Measurements from ENCODE around the gene ABI3BP.
A peak's percentile ranks its signal among the peaks of the same experiment; 100 is the strongest.

The ABI3BP gene

DNA sequence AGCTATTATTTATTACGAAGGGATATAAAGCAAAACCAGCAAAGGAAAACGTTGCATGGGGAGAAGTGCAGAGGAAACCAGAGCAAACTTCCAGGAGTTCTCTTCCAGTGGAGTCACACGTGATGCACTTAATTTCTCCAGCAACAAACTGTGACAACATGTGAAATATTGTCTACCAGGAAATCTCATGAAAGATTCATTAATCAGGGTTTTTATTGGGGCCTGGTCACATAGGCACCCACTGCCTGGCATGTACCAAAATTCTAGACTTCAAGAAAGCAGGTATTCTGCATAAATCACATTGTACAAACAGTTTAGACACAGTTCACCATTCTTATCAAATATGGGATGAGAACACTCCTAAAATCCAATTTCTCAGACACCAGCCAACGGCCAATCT lies 289.4 kb downstream of the ABI3BP start:
- DNase-seq, result no peak
- no peak overlapping the region for H3K4ac ChIP-seq (ENCODE audit: low read depth, low read length)
- H3K27ac ChIP-seq (ENCODE audit: low read depth, low read length), result no peak overlapping the region

DNA sequence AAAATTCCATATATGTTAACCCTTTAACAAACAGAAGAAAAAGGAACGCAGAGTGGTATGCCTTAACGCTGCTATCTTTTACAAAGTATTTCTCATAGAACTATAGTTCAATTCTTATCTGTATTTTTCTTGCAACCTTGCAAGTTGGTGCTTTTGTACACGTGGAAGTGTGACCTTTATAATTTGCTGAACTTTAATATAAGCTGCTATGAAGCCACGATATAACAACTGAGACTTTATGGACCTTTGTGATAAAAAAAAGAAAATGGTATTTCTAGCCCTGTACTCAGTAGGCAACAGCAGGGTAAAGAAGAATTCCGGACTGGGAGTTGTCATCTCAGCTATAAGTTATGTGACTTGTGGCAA lies 290.3 kb downstream of the ABI3BP start:
- H3K23ac ChIP-seq (ENCODE audit: low read length), result no peak overlapping the region
- H3K4me3 ChIP-seq (ENCODE audit: low read depth, low read length), result no peak overlapping the region
- no peak overlapping the region for H3K14ac ChIP-seq (ENCODE audit: low read length)
- H4K91ac ChIP-seq (ENCODE audit: low read depth, low read length), result no peak overlapping the region
- H2AK5ac ChIP-seq (ENCODE audit: low read length), result no peak overlapping the region
- no peaks in the 10 kb centered on the region for H3K79me1 ChIP-seq (ENCODE audit: low read length)
- H3K18ac ChIP-seq (ENCODE audit: low read length), result no peak overlapping the region
- H3K4me1 ChIP-seq (ENCODE audit: control insufficient read depth in 1 of 2, insufficient read depth in 2 of 2, low read length in 2 of 2), result no peaks in the 10 kb centered on the region
- H3K27ac ChIP-seq (ENCODE audit: low read depth, low read length), result no peak overlapping the region
- no peaks in the 10 kb centered on the region for H3K9me3 ChIP-seq (ENCODE audit: insufficient read depth, low read depth, low read length)
- WGBS (ENCODE audit: extremely low coverage, insufficient coverage, insufficient read length), result no CpG with 5 or more reads among the region's 5 CpGs
- no peaks in the 10 kb centered on the region for H3K27me3 ChIP-seq (ENCODE audit: insufficient read depth, low read length)
- H2BK120ac ChIP-seq (ENCODE audit: insufficient read depth, low read length, poor library complexity), result no peak overlapping the region
- no peaks in the 10 kb centered on the region for H3K79me2 ChIP-seq (ENCODE audit: control insufficient read depth, insufficient read depth, low read length, poor library complexity)
- no peak for DNase-seq
- no peak overlapping the region for H3K9ac ChIP-seq (ENCODE audit: low read length)
- no peak overlapping the region for H3K4ac ChIP-seq (ENCODE audit: low read depth, low read length)
- H2BK5ac ChIP-seq (ENCODE audit: low read depth, low read length, poor library complexity), result no peak overlapping the region
- H2AFZ ChIP-seq (ENCODE audit: insufficient read depth, low read length, poor library complexity), result no peak overlapping the region
- no peak overlapping the region for H4K8ac ChIP-seq (ENCODE audit: low read depth, low read length)
- H3K4me2 ChIP-seq (ENCODE audit: low read length), result no peak overlapping the region
- H2BK12ac ChIP-seq (ENCODE audit: low read length), result no peak overlapping the region
- no peaks in the 10 kb centered on the region for H3K36me3 ChIP-seq (ENCODE audit: control insufficient read depth in 1 of 2, insufficient read depth in 2 of 2, low read length in 2 of 2)
- H4K12ac ChIP-seq (ENCODE audit: low read depth, low read length), result no peak overlapping the region

More for the DNA sequence above, 289.4 kb downstream of the ABI3BP start:
- Histone ChIP-seq H2BK12ac (ENCODE audit: low read length) (no peak overlapping the region), H3K36me3 (ENCODE audit: control insufficient read depth in 1 of 2, insufficient read depth in 2 of 2, low read length in 2 of 2) (no peaks in the 10 kb centered on the region), H3K9ac (ENCODE audit: low read length) (no peak overlapping the region), H3K27me3 (ENCODE audit: insufficient read depth, low read length) (no peaks in the 10 kb centered on the region), H3K14ac (ENCODE audit: low read length) (no peak overlapping the region), H2BK5ac (ENCODE audit: low read depth, low read length, poor library complexity) (no peak overlapping the region), H3K79me1 (ENCODE audit: low read length) (peaks cover 2% of the 10 kb centered on the region), H4K8ac (ENCODE audit: low read depth, low read length) (no peak overlapping the region), H4K12ac (ENCODE audit: low read depth, low read length) (no peak overlapping the region), H4K91ac (ENCODE audit: low read depth, low read length) (no peak overlapping the region), H3K4me1 (ENCODE audit: control insufficient read depth in 1 of 2, insufficient read depth in 2 of 2, low read length in 2 of 2) (no peaks in the 10 kb centered on the region), H3K18ac (ENCODE audit: low read length) (no peak overlapping the region), H2AK5ac (ENCODE audit: low read length) (no peak overlapping the region), H2AFZ (ENCODE audit: insufficient read depth, low read length, poor library complexity) (no peak overlapping the region), H2BK120ac (ENCODE audit: insufficient read depth, low read length, poor library complexity) (no peak overlapping the region), H3K23ac (ENCODE audit: low read length) (no peak overlapping the region), H3K9me3 (ENCODE audit: insufficient read depth, low read depth, low read length) (no peaks in the 10 kb centered on the region), H3K4me2 (ENCODE audit: low read length) (no peak overlapping the region), H3K4me3 (ENCODE audit: low read depth, low read length) (no peak overlapping the region), H3K79me2 (ENCODE audit: control insufficient read depth, insufficient read depth, low read length, poor library complexity) (no peaks in the 10 kb centered on the region)
- WGBS (ENCODE audit: extremely low coverage, insufficient coverage, insufficient read length), result no CpG with 5 or more reads among the region's 4 CpGs

DNA sequence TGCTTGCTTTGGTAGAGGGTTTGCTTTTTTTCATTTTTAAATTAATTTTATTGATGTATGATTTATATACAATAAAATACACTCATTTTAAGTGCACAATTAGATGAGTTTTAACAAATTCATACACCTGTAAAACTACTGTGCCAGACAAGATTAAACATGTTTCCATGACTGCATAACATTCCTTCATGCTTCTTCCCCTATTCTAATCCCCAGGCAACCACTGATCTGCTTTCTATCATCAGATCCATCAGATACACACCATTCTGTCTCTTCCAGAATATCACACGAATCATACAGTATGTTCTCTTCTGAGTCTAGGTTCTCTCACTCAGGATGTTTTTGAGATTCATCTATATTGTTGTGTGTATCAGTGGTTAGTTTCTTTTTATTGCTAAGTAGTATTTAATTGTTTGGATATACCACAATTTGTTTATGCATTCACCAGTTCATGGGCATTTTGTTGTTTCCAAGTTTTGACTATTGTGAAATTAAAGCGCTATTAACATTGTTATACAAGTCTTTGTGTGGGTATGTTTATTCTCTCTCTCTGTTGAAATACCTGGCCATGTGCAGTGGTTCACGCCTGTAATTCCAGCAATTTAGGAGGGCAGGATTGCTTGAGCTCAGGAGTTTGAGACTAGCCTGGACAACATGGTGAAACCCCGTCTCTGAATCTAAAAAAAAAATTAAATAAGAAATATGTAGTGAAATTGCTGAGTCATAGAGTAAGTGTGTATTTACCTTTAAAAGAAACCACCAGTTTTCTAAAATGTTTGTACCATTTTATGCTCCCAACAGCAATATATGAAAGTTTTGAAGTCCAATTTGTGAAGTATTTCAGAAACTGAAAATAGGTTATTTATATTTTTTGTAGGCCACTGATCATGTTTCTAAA lies 290.9 kb downstream of the ABI3BP start:
- Histone ChIP-seq H3K27ac (ENCODE audit: low read depth, low read length) (no peak overlapping the region), H3K4me1 (ENCODE audit: control insufficient read depth in 1 of 2, insufficient read depth in 2 of 2, low read length in 2 of 2) (no peaks in the 10 kb centered on the region), H4K8ac (ENCODE audit: low read depth, low read length) (no peak overlapping the region), H3K23ac (ENCODE audit: low read length) (no peak overlapping the region), H2BK5ac (ENCODE audit: low read depth, low read length, poor library complexity) (no peak overlapping the region), H3K4me2 (ENCODE audit: low read length) (no peak overlapping the region), H3K79me2 (ENCODE audit: control insufficient read depth, insufficient read depth, low read length, poor library complexity) (no peaks in the 10 kb centered on the region), H3K9me3 (ENCODE audit: insufficient read depth, low read depth, low read length) (no peaks in the 10 kb centered on the region), H3K79me1 (ENCODE audit: low read length) (no peaks in the 10 kb centered on the region), H3K9ac (ENCODE audit: low read length) (no peak overlapping the region), H3K4ac (ENCODE audit: low read depth, low read length) (no peak overlapping the region), H2BK12ac (ENCODE audit: low read length) (no peak overlapping the region), H3K18ac (ENCODE audit: low read length) (no peak overlapping the region), H3K36me3 (ENCODE audit: control insufficient read depth in 1 of 2, insufficient read depth in 2 of 2, low read length in 2 of 2) (no peaks in the 10 kb centered on the region), H2BK120ac (ENCODE audit: insufficient read depth, low read length, poor library complexity) (no peak overlapping the region), H2AFZ (ENCODE audit: insufficient read depth, low read length, poor library complexity) (no peak overlapping the region), H2AK5ac (ENCODE audit: low read length) (no peak overlapping the region), H3K14ac (ENCODE audit: low read length) (no peak overlapping the region), H3K27me3 (ENCODE audit: insufficient read depth, low read length) (no peaks in the 10 kb centered on the region), H4K91ac (ENCODE audit: low read depth, low read length) (no peak overlapping the region), H3K4me3 (ENCODE audit: low read depth, low read length) (no peak overlapping the region), H4K12ac (ENCODE audit: low read depth, low read length) (no peak overlapping the region)
- DNase-seq, result peak in 1 of 2 donors; percentile 60
- no CpG with 5 or more reads among the region's 4 CpGs for WGBS (ENCODE audit: extremely low coverage, insufficient coverage, insufficient read length)

DNA sequence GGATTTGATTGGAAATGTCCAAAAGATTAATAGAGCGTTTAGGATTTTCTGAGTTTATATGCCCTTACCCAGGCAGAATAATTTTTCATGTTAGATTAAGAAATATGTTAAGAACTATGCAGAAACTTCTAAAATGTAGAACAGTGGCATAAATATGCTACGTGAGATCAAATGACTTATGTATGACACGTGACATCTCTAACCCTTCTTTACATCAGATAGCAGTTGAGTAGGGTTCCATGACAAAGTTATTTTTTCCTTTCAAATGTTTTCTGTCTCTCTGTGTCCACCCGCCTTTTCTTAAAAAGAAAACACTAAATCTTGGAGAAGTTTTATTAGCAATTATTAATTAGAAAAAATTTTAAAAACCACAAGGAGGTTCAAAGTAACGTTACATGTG lies 292.5 kb downstream of the ABI3BP start:
- WGBS (ENCODE audit: extremely low coverage, insufficient coverage, insufficient read length), result no CpG with 5 or more reads among the region's 5 CpGs
- H3K4ac ChIP-seq (ENCODE audit: low read depth, low read length), result no peak overlapping the region
- no peaks in the 10 kb centered on the region for H3K36me3 ChIP-seq (ENCODE audit: control insufficient read depth in 1 of 2, insufficient read depth in 2 of 2, low read length in 2 of 2)
- no peak overlapping the region for H2BK12ac ChIP-seq (ENCODE audit: low read length)
- no peak overlapping the region for H2AK5ac ChIP-seq (ENCODE audit: low read length)
- no peak overlapping the region for H2BK5ac ChIP-seq (ENCODE audit: low read depth, low read length, poor library complexity)
- H3K27me3 ChIP-seq (ENCODE audit: insufficient read depth, low read length), result no peaks in the 10 kb centered on the region
- no peak overlapping the region for H3K14ac ChIP-seq (ENCODE audit: low read length)
- H3K79me2 ChIP-seq (ENCODE audit: control insufficient read depth, insufficient read depth, low read length, poor library complexity), result no peaks in the 10 kb centered on the region
- H4K91ac ChIP-seq (ENCODE audit: low read depth, low read length), result no peak overlapping the region
- no peak overlapping the region for H4K8ac ChIP-seq (ENCODE audit: low read depth, low read length)
- H3K18ac ChIP-seq (ENCODE audit: low read length), result no peak overlapping the region
- no peak overlapping the region for H3K9ac ChIP-seq (ENCODE audit: low read length)
- no peak overlapping the region for H2AFZ ChIP-seq (ENCODE audit: insufficient read depth, low read length, poor library complexity)
- no peak overlapping the region for H3K4me3 ChIP-seq (ENCODE audit: low read depth, low read length)
- DNase-seq, result no peak
- no peak overlapping the region for H2BK120ac ChIP-seq (ENCODE audit: insufficient read depth, low read length, poor library complexity)
- H3K27ac ChIP-seq (ENCODE audit: low read depth, low read length), result no peak overlapping the region
- no peaks in the 10 kb centered on the region for H3K79me1 ChIP-seq (ENCODE audit: low read length)
- no peaks in the 10 kb centered on the region for H3K4me1 ChIP-seq (ENCODE audit: control insufficient read depth in 1 of 2, insufficient read depth in 2 of 2, low read length in 2 of 2)
- H3K4me2 ChIP-seq (ENCODE audit: low read length), result no peak overlapping the region
- H3K9me3 ChIP-seq (ENCODE audit: insufficient read depth, low read depth, low read length), result peaks cover 3% of the 10 kb centered on the region
- H3K23ac ChIP-seq (ENCODE audit: low read length), result no peak overlapping the region
- H4K12ac ChIP-seq (ENCODE audit: low read depth, low read length), result no peak overlapping the region

Data from trophoblast cell (in vitro differentiated cells and primary cell).